ENCODE data around the gene OR2V2. TPM values are rescaled to one million over a fixed set of nuclear protein-coding genes. Genes with fewer than 3 reads are reported as not detected.

Gene OR2V2
- total RNA-seq, 1 donor from 2014 or later, result not detected

DNA sequence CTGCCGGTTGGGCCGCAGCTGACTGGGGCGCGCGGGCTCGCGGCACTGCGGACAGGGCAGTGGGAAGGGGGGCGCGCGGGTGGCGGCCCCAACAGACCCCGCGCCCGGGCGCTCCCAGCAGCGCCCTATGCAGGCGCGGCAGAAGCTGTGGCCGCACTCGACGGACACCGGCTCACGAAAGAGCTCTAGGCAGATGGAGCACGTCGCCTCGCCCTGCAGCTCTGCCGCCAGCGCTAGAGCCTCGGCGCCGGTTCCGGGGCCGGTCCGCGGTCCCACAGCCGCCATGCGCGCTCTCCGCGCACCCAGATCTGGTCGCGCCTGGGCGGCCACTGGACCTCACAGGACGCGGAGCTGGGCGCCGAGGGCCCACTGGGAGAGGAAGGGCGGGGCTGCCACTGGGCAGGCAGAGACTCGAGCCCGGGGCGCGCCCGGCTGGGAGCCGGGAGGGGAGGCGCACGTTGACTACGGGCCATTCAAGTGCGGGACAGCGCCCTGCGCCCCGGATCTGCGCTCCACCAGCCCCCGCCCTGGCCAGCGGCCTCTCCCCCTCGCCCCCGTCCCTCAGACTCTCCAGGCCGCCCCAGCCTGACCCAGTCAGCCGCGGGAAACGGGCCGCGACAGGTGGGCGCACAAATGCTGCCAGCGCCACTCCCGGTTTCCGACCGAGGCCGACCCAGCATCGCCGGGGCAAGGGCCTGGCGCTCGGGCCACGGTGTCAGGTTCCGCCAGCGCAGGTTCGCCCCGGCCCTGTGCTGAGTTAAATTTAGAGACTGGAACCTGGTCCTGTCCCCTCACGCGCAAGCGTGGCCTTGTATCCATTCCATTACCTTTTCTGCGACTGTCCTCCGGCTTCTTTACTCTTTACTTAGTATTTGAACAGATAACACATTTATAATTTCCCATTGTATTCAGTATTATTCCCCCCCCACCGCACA is 57.7 kb downstream of the OR2V2 start, which contains the start of gene TRIM7:
TSS of gene TRIM7 (minus strand) at position 371 of the 935 bp plus-strand sequence. CDS start at position 285, 86 bp downstream.
- peak within 1 kb of the TSS; percentile 66 for H3K4me3 ChIP-seq
- TF ChIP-seq, protein P1, sequence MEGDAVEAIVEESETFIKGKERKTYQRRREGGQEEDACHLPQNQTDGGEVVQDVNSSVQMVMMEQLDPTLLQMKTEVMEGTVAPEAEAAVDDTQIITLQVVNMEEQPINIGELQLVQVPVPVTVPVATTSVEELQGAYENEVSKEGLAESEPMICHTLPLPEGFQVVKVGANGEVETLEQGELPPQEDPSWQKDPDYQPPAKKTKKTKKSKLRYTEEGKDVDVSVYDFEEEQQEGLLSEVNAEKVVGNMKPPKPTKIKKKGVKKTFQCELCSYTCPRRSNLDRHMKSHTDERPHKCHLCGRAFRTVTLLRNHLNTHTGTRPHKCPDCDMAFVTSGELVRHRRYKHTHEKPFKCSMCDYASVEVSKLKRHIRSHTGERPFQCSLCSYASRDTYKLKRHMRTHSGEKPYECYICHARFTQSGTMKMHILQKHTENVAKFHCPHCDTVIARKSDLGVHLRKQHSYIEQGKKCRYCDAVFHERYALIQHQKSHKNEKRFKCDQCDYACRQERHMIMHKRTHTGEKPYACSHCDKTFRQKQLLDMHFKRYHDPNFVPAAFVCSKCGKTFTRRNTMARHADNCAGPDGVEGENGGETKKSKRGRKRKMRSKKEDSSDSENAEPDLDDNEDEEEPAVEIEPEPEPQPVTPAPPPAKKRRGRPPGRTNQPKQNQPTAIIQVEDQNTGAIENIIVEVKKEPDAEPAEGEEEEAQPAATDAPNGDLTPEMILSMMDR (IDR thresholded peaks at IDR 0.05), result no peak
- intact Hi-C loops (cut with DNase I), result no loop called here
- no peaks in the 10 kb centered on the region for H3K36me3 ChIP-seq
- H3K4me1 ChIP-seq, result peaks cover 24% of the 10 kb centered on the region
- ATAC-seq, result peak; percentile 63
- peak; percentile 80 for DNase-seq
- H3K9me3 ChIP-seq, result no peaks in the 10 kb centered on the region
- H3K27ac ChIP-seq, result peak within 1 kb of the TSS; percentile 65
- H3K27me3 ChIP-seq, result no peaks in the 10 kb centered on the region

DNA sequence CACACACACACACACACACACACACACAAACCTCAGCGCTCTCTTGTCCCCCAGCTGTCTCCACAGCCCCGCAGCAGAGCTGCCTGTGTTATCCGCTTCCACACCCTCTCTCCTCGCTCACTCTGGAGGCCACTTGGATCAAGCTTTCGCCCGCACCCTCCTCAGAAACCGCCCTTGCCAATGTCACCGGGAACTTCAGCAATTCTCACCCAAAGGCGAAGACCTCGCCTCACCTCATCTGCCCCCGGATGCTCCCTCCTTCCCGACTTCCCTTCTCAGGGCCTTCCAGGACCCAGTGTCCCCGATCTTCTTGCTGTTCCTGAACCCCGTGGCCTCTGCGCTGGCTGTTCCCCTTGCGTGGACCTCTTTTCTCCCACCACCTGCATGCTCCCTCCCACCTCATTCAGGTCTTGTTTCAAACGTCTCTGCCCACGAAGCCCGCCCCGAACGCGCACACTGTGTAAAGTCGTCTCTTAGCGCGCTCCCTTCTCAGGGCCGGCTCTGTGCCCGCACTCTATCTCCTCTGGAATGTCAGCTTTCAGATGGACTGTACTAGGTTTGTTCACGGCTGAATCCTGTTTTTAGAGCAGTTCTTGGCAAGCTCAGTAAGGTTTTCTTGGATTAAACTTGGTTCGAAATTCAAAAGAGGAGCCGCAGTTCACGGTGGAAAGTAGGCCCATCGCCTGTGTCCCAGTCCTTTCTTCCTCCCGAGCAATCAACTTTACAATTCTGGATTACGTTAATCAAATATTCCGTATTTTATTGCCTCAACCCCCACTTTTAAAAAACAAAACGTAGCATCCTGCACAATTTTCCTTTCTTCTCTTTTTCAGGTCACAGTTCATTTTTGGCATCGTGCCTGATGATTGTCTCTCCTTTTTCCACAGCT is 58.6 kb downstream of the OR2V2 start:
- TF ChIP-seq, protein P1 (IDR thresholded peaks at IDR 0.05), result no peak
- intact Hi-C loops (cut with DNase I), result no loop called here
- H3K27me3 ChIP-seq, result no peaks in the 10 kb centered on the region
- H3K9me3 ChIP-seq, result no peaks in the 10 kb centered on the region
- H3K4me3 ChIP-seq, result peak overlapping the region; percentile 66
- DNase-seq (no peak), ATAC-seq (no peak)
- H3K36me3 ChIP-seq, result no peaks in the 10 kb centered on the region
- no peak overlapping the region for H3K27ac ChIP-seq
- peaks cover 24% of the 10 kb centered on the region for H3K4me1 ChIP-seq

DNA sequence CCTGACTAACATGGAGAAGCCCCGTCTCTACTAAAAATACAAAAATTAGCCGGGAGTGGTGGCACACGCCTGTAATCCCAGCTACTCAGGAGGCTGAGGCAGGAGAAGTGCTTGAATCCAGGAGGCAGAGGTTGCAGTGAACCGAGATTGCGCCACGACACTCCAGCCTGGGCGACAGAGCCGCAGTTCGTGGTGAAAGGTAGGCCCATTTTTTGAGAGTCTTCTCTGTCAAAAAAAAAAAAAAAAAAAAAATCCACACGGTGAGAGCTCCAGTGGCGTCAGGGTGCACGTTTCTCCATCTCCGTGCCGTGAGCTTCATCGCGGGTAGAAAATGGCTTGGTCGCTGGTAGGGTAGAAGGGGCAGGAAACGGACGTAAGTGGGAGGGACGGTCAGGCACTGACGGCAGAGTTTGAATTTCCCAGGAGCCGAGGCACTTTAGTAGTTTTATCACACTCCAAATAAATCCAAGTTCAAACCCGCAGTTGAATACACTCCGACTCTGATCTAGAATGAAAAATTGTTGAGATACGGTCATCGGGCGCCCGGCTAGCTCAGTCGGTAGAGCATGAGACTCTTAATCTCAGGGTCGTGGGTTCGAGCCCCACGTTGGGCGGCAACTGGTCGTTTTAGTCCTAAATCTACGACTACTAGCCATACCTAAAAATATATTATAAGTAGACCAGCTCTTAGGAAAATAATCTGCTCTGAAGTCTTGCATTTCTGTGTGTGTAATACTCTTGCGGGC is 60.0 kb downstream of the OR2V2 start:
- no peaks in the 10 kb centered on the region for H3K36me3 ChIP-seq
- TF ChIP-seq, protein P1 (IDR thresholded peaks at IDR 0.05), result no peak
- H3K27ac ChIP-seq, result peak overlapping the region; percentile 70
- ATAC-seq (peak; percentile 45), DNase-seq (peak; percentile 86)
- no peaks in the 10 kb centered on the region for H3K9me3 ChIP-seq
- intact Hi-C loops (cut with DNase I), result no loop called here
- no peaks in the 10 kb centered on the region for H3K27me3 ChIP-seq
- peak overlapping the region; percentile 66 for H3K4me3 ChIP-seq
- peaks cover 24% of the 10 kb centered on the region for H3K4me1 ChIP-seq

DNA sequence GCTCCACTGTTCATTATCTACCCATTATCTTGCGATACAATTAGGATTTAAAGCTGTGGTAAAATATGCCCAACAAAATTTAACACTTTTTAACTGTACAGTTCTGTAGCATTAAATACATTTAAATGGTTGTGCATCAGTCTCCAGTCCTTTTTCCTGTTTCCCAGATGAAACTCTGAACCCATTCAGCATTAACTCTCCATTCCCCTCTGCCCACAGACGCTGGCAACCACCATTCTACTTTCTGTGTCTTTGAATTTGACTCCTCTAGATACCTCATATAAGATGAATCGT is 60.5 kb downstream of the OR2V2 start:
- peak overlapping the region; percentile 66 for H3K4me3 ChIP-seq

More for the DNA sequence above, 60.5 kb downstream of the OR2V2 start:
- Histone ChIP-seq H3K9me3 (no peaks in the 10 kb centered on the region), H3K27ac (no peak overlapping the region), H3K27me3 (no peaks in the 10 kb centered on the region), H3K36me3 (no peaks in the 10 kb centered on the region), H3K4me1 (peaks cover 22% of the 10 kb centered on the region)
- intact Hi-C loops (cut with DNase I), result no loop called here
- TF ChIP-seq, protein P1 (IDR thresholded peaks at IDR 0.05), result no peak
- no peak for ATAC-seq
- no peak for DNase-seq

Other genes with a start within 250 kb of the OR2V2 start
- gene BTNL8, start 248.4 kb upstream of the OR2V2 start, total RNA-seq, result 4.5 TPM
- gene BTNL3, start 158.7 kb upstream of the OR2V2 start, total RNA-seq, result not detected
- 99.8 TPM for gene BTNL9, start 107.3 kb upstream of the OR2V2 start, total RNA-seq
- gene OR2V1, start 16.4 kb upstream of the OR2V2 start, total RNA-seq, result not detected
- 4.9 TPM for gene TRIM7, start 57.6 kb downstream of the OR2V2 start, total RNA-seq
- 26.9 TPM for gene TRIM41, start 75.7 kb downstream of the OR2V2 start, total RNA-seq
- 1,155 TPM for gene RACK1, start 96.3 kb downstream of the OR2V2 start, total RNA-seq
- 16.3 TPM for gene TRIM52, start 113.6 kb downstream of the OR2V2 start, total RNA-seq
- gene OR4F3, start 219.7 kb downstream of the OR2V2 start, total RNA-seq, result not detected